Myocyte (in vitro differentiated cells): Measurements from ENCODE around the gene KCTD11. TPM values are rescaled to one million over a fixed set of nuclear protein-coding genes. Genes with fewer than 3 reads are reported as not detected.

ENCODE experiments used
- DNase-seq: peaks from one replicate; pipeline ENCODE4 v3.0.0-alpha.2; 2012; ENCODE audit warnings: low read depth
- polyA plus RNA-seq: library from polyadenylated mRNA; unstranded; fragments of >200 nt; gene quantifications from one replicate; pipeline ENCODE4 v1.2.1, GENCODE V29; 2012; ENCODE audit warnings: missing spikeins
- total RNA-seq: library from RNA; depleted of rRNA; stranded (reverse); fragments of >200 nt; gene quantifications from 2 replicates; pipeline ENCODE4 v1.2.3, GENCODE V29; 2014

The KCTD11 gene
- total RNA-seq, result 10.0 and 10.1 TPM in 2 replicates
- 50.9 TPM for polyA plus RNA-seq

DNA sequence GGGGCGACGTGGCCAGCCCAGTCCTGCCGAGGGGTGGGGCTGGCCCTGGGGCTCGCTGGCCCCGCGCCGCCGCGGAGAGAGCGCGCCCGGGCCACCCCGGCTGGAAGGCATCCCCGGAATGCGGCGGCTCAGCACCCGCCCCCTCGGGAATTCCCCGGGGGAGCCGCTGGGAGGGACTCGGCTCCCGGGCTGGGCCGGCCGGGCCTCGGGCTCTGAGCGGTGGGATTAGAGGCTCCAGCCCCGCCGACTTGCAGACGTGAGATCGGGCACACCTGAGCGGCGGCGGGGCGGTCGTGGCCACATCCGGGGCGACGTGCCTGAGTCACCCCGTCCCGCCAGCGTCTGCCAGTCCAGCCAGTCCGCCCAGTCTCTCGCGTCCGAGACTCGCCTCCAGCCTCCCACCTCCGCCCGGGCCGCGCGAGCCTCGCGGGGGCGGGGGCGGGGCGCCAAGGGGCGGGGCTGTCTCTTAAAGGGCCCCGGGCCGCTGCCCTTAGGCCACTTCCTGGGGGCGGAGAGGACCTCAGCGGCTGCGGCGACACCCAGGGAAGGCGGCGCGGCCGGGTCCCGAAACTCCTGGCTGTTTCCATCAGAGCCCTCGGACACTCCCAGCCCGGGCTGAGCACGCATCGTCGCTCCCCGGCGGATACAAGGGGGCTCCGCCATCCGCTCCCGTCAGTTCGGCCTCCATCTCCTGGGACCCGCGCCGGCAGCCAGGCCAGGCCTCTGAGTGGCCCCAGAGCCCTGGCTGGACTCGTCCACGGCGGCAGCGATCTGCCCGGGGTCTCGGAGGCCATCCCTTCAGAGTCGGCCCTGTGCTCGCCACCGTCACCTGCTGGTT, at the start of gene KCTD11:
KCTD11 (plus strand) TSS at position 498 of the 838 bp plus-strand sequence.
- peak; percentile 93 for DNase-seq

DNA sequence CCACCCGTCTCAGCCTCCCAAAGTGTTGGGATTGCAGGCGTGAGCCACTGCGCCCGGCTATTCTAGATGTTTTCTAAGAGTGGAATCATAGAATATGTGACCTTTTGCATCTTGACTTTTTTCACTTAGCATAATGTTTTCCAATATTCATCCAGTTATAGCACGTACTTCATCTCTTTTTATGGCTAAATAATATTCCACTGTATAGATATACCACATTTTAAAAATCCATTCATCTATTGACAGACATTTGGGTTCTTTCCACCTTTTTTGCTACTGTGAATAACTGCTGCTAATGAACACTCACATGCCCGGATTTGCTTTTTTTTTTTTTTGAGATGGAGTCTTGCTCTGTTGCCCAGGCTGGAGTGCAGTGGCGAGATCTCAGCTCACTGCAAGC, 47.8 kb upstream of the KCTD11 start:
- DNase-seq, result no peak

- DNase-seq, result peak; percentile 100
Measured at GRCh38 chr17:7306911-7307685, 44.9 kb upstream of the KCTD11 start, which contains the start of gene EIF5A. TSS of gene EIF5A (plus strand) at chr17:7307628. CDS start at chr17:7309636, 2,008 bp downstream.

- peak; percentile 27 for DNase-seq
Measured at GRCh38 chr17:7307686-7308624, 44.0 kb upstream of the KCTD11 start.

GRCh38 chr17:7308625-7309433, 43.1 kb upstream of the KCTD11 start:
- peak; percentile 88 for DNase-seq

DNA sequence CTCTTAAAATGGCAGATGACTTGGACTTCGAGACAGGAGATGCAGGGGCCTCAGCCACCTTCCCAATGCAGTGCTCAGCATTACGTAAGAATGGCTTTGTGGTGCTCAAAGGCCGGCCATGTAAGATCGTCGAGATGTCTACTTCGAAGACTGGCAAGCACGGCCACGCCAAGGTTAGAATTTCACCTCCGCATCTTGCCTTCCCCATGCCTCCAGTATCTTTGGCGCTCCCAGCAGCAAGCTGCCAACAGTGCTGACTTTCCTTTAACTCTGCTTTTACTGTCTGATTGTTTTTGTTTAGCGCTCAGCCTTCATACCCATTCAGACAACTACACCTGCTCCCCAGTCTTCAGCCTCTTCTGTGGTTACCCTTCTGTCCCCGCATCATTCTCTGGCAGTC, 42.3 kb upstream of the KCTD11 start:
- DNase-seq, result no peak

DNA sequence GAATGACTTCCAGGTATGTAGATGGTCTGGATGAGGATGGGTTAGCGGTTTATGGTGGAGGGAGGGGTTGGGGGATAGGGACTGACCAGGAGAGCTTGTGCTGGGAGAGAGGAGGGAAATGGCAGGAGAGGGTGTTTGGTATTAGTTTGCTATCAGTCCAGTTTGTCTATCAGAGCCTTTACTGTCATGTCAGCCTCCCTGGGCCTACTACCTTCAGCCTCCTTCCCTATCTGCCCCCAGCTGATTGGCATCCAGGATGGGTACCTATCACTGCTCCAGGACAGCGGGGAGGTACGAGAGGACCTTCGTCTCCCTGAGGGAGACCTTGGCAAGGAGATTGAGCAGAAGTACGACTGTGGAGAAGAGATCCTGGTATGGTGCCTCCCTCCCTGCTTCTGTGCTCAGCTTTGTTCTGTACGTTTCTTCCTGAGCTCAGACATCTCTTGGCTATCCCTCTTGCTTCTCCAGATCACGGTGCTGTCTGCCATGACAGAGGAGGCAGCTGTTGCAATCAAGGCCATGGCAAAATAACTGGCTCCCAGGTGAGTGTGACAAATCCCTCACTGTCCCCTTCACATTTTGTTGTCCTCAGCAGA, 40.8 kb upstream of the KCTD11 start:
- no peak for DNase-seq

- no peak for DNase-seq
Measured at GRCh38 chr17:7312432-7313087, 39.4 kb upstream of the KCTD11 start.

- no peak for DNase-seq
Measured at GRCh38 chr17:7313088-7313889, 38.7 kb upstream of the KCTD11 start.

GRCh38 chr17:7313890-7314718, 37.9 kb upstream of the KCTD11 start:
- DNase-seq, result no peak

DNA sequence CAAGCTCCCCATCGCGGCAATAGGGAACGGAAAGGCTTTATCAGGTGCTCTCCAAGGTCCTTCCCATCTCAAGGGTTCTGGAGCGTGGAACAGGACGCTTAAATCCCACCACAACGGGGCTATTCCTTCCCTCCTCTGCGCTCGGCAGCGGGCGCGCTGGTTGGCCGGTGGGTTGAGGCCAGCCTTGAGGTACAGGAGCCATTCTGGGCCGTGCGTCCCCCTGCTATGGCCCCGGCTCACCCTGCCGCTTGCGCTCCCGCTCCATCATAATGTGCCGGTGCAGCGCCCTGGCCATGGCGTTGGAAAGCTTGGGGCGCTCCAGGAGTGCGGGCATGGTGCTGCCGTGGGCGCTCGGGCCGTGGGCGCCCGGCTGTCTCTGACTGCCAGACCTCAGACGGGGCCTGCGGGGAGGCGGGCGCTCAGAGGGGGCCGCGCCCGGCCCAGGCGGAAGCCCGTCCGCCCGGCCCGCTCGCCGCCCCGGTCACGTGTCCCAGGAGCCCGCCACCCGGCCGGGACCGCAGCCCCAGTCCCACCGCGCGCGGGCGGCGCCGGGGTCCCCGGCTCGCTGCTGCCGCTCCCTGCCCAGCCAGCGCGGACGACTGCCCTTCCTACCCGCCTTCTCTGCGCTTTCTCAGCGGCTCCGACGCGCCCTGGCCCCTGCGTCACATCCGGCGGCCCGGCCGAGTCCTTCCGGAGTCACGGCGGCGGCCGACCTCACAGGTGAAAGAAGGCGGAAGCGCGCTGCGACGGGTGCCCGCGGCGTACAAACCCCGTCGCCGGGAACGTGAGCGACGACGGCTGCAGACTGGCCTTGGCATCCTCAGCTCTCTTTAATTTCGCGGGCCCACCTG, 37.0 kb upstream of the KCTD11 start, which contains the start of gene GPS2:
GPS2 (minus strand) TSS at position 642 of the 851 bp plus-strand sequence; CDS start at position 334, 308 bp downstream.
- peak; percentile 84 for DNase-seq

GRCh38 chr17:7315570-7316235, 36.3 kb upstream of the KCTD11 start:
- DNase-seq, result no peak

- no peak for DNase-seq
Measured at GRCh38 chr17:7317161-7317803, 34.7 kb upstream of the KCTD11 start.

DNA sequence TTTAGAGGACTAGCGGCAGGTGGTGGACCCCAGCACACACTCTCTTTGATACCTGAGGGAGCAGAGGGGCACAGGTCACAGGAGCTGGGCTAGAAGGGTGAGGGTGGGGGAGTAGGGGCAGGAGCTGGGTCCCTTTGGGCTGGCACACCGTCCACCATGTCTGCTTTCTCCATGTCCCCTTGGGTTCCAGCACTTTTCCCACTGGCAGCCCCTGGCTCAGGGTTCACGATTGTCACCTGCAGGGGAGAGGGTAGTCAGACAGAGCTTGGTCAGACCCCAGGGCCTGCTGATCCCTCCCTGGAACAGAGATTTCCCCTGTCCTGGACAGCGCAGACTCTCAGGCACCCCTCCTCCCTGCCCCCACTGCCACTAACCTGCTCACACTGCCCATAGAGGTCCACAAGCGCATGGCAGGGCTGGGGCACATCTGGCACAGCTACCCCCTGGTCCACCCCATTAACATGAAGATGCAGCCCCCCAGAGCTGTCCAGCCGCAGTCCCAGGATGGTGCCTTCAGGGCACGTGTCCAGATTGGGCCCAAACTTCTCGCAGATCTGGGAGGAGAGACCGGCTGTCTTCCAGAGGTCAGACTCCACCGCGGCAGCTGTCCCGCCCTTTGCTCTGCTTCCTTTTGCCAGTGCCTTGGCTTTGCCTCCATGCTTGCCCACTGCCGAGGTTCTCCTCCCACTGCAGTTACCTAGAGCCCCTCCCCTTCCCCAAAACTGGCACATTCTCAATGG, 33.7 kb upstream of the KCTD11 start:
- DNase-seq, result no peak

DNA sequence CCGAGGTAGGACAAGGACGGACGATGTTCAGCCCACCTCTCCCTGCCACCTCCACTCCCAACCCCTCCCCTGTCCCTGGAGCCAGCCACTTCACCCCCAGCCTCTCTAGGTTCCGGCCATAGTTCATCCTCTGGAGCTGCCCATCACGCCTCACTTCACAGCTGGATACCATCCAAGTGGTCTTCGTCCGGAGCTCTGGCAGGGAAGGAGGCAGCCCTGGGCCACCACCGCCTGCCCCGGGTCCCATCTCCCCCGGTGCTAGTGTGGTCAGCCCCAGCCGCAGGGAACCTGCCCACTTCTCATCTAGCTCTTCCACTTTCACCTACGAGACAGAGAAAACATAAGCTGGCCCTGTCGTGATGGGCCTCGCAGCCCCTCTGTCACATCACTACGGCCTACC, 30.5 kb upstream of the KCTD11 start:
- DNase-seq, result no peak
